Psoas muscle (tissue), 8 donors: ENCODE results near the gene PCSK2. TPM values are rescaled to one million over a fixed set of nuclear protein-coding genes. Genes with fewer than 3 reads are reported as not detected.

Experiments used
- ATAC-seq, 4 donors: fragments of 200-7000 bp; cut with Tn5 transposase; one replicate each; pipeline ENCODE4 v1.9.1; 2020; ENCODE audit warnings: moderate library complexity in 3 of 4, mild to moderate bottlenecking in 2 of 4
- DNase-seq, 2 donors: peaks; one replicate each; pipeline ENCODE4 v3.0.0-alpha.2; 2020
- H3K27ac ChIP-seq: fragments of 200-600 bp; one replicate; pipeline ENCODE4 v1.8.0; 2022
- H3K27me3 ChIP-seq, 3 donors: fragments of 200-600 bp in 1 of 3; one replicate each; pipeline versions ENCODE4 v1.6.1 to v1.8.0; 2013 to 2022; ENCODE audit warnings: low read length in 2 of 3, mild to moderate bottlenecking in 2 of 3, moderate library complexity in 1 of 3; ENCODE audit not compliant: insufficient read depth in 3 of 3
- H3K36me3 ChIP-seq, 2 donors: fragments of 200-600 bp in 1 of 2; one replicate each; pipeline versions ENCODE4 v1.6.1 to v1.8.0; 2013 to 2022; ENCODE audit warnings: low read depth in 1 of 2, mild to moderate bottlenecking in 1 of 2, moderate library complexity in 1 of 2; ENCODE audit not compliant: insufficient read depth in 1 of 2
- H3K4me1 ChIP-seq: fragments of 200-600 bp; one replicate; pipeline ENCODE4 v1.8.0; 2022
- H3K4me3 ChIP-seq: fragments of 200-600 bp; one replicate; pipeline ENCODE4 v1.8.0; 2022; ENCODE audit warnings: mild to moderate bottlenecking
- H3K9me3 ChIP-seq: fragments of 200-600 bp; one replicate; pipeline ENCODE4 v1.8.0; 2022
- WGBS, 3 donors: extraction: QIAGEN DNeasy Blood & Tissue Kit; methylation state at CpG; one replicate each; pipeline versions ENCODE4 v1.1.6 to v1.1.7; 2013; 5-methylcytosine and 5-hydroxymethylcytosine counted together
- intact Hi-C, 2 donors: fragments of 100-400 bp; cut with DNase I; formaldehyde crosslinking; loops; one replicate each; pipeline versions ENCODE4 v1.11.0 to v1.14.2; 2022
- polyA plus RNA-seq, 3 donors: library from polyadenylated mRNA; stranded (reverse); fragments of 200-250 nt; gene quantifications; one replicate each; pipeline ENCODE4 v1.2.3, GENCODE V29; 2013
- total RNA-seq, 4 donors: library from RNA; stranded (reverse); fragmentation: NEBNext Ultra II Directional in 2 of 4; extraction: Animal tissue kit (Norgen Biotek cat#: 25700) in 2 of 4; gene quantifications; one replicate each; pipeline versions ENCODE4 v1.2.1 to v1.2.4, GENCODE V29; 2021 to 2023
- TF ChIP-seq, protein P1 (sequence below): fragments of 200-600 bp; IDR thresholded peaks from one replicate; pipeline ENCODE4 v1.8.0; 2022; ENCODE audit warnings: antibody characterized with exemption
- donor health status: healthy with polysubstance abuse.
- donor health status: DM: no; HTN: no; CAD: no; lungs with moderate emphysema.
- donor health status: Bipolar disorder and iron deficiency.
- donor health status: healthy.
- donor health status: DM: yes; HTN: yes; CAD: no.
- donor health status: DM: no; HTN: no; CAD: no.
- donor health status: DM: no; HTN: no; CAD: no.
- donor health status: DM: yes; HTN: yes; CAD: no.

Gene PCSK2
- total and polyA plus RNA-seq, 7 donors: 0.01 to 0.26 (median 0.04) TPM; not detected in 3

- intact Hi-C loops: no loop called here
- Histone ChIP-seq H3K4me1 (no peaks in the 10 kb centered on the region), H3K27ac (no peak overlapping the region), H3K4me3 (no peak overlapping the region), H3K36me3 (no peaks in the 10 kb centered on the region), H3K27me3 (no peaks in the 10 kb centered on the region), H3K9me3 (no peaks in the 10 kb centered on the region)
- no peak for ATAC-seq
- 65 to 79% (median 67%) methylated on average over 2 of the region's 2 CpGs for WGBS, 3 donors
- DNase-seq: no peak
- TF ChIP-seq, protein P1, sequence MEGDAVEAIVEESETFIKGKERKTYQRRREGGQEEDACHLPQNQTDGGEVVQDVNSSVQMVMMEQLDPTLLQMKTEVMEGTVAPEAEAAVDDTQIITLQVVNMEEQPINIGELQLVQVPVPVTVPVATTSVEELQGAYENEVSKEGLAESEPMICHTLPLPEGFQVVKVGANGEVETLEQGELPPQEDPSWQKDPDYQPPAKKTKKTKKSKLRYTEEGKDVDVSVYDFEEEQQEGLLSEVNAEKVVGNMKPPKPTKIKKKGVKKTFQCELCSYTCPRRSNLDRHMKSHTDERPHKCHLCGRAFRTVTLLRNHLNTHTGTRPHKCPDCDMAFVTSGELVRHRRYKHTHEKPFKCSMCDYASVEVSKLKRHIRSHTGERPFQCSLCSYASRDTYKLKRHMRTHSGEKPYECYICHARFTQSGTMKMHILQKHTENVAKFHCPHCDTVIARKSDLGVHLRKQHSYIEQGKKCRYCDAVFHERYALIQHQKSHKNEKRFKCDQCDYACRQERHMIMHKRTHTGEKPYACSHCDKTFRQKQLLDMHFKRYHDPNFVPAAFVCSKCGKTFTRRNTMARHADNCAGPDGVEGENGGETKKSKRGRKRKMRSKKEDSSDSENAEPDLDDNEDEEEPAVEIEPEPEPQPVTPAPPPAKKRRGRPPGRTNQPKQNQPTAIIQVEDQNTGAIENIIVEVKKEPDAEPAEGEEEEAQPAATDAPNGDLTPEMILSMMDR: no peak
Measured at GRCh38 chr20:17197041-17197440, 29.8 kb upstream of the PCSK2 start.

GRCh38 chr20:17202030-17202429 lies 24.8 kb upstream of the PCSK2 start:
- 73 to 83% (median 79%) methylated on average over 2 of the region's 2 CpGs for WGBS, 3 donors
- H3K4me1 ChIP-seq: no peaks in the 10 kb centered on the region
- ATAC-seq: no peak
- H3K27me3 ChIP-seq: no peaks in the 10 kb centered on the region
- no peak overlapping the region for H3K27ac ChIP-seq
- H3K9me3 ChIP-seq: no peaks in the 10 kb centered on the region
- TF ChIP-seq, protein P1: no peak
- H3K36me3 ChIP-seq: no peaks in the 10 kb centered on the region
- DNase-seq: no peak
- no peak overlapping the region for H3K4me3 ChIP-seq
- intact Hi-C loops: no loop called here

DNA sequence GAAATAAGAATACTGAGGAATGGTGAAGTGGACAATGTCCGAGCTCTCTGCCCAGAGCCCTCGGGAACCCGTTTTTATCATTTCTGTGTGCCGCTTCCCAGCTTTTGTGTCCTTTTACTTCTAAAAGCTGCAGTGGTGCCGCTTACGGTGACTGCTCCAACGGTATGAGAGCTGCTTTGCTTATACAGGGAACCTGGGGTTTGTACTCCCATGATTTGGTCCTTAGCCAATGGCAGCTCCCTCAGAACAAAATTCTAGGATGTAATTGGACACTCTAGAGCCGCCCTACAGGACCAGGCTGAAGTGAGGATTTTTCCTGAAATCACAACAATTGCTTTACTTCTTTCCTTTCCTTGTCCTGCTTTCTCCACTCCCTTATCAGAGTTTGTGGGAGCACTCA lies 24.2 kb upstream of the PCSK2 start:
- H3K4me1 ChIP-seq: no peaks in the 10 kb centered on the region
- no peak for DNase-seq
- no peaks in the 10 kb centered on the region for H3K27me3 ChIP-seq
- 13 to 20% (median 17%) methylated on average over 8 of the region's 8 CpGs for WGBS, 3 donors
- TF ChIP-seq, protein P1: no peak
- intact Hi-C loops: no loop called here
- H3K4me3 ChIP-seq: no peak overlapping the region
- no peaks in the 10 kb centered on the region for H3K9me3 ChIP-seq
- ATAC-seq: no peak
- no peak overlapping the region for H3K27ac ChIP-seq
- H3K36me3 ChIP-seq: no peaks in the 10 kb centered on the region

- Histone ChIP-seq H3K36me3 (no peaks in the 10 kb centered on the region), H3K27me3 (no peaks in the 10 kb centered on the region), H3K4me1 (no peaks in the 10 kb centered on the region), H3K9me3 (no peaks in the 10 kb centered on the region), H3K27ac (no peak overlapping the region), H3K4me3 (no peak overlapping the region)
- ATAC-seq (no peak), DNase-seq (no peak)
- WGBS, 3 donors: 76 to 80% (median 77%) methylated on average over 7 of the region's 7 CpGs
- TF ChIP-seq, protein P1: no peak
- intact Hi-C loops: no loop called here
Measured at GRCh38 chr20:17205084-17205813, 21.6 kb upstream of the PCSK2 start.

DNA sequence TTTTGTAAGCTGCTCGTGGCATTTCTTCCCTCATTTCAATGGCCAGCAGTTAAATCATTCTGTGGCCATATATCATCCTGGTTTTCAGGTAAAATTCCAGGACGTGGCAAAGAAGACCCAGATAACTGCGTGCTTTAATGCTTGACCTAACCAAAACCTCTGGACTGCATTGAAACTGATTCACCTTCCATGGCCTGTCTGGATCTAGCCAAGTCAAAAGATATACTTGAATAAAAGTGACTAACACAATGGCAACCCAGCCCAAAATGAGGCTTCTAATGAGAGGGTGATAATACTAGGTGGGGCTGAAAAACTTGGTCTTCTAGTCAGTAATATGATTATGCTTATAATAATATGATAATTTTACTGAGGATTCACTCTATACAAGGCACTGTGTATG lies 16.5 kb upstream of the PCSK2 start:
- no peak overlapping the region for H3K4me3 ChIP-seq
- intact Hi-C loops: no loop called here
- ATAC-seq: no peak
- TF ChIP-seq, protein P1: no peak
- DNase-seq: no peak
- no peaks in the 10 kb centered on the region for H3K4me1 ChIP-seq
- H3K27me3 ChIP-seq: no peaks in the 10 kb centered on the region
- H3K36me3 ChIP-seq: no peaks in the 10 kb centered on the region
- H3K27ac ChIP-seq: no peak overlapping the region
- WGBS, 3 donors: 53 to 62% (median 55%) methylated on average over 3 of the region's 3 CpGs
- H3K9me3 ChIP-seq: no peaks in the 10 kb centered on the region
